Breast epithelium (tissue), 4 donors: ENCODE results near the gene PCP4. TPM values are rescaled to one million over a fixed set of nuclear protein-coding genes. Genes with fewer than 3 reads are reported as not detected.

Source experiments
- DNase-seq, 2 donors: peaks; one replicate each; pipeline ENCODE4 v3.0.0-alpha.2; 2019; ENCODE audit warnings: low spot score in 2 of 2
- H3K27ac ChIP-seq, 2 donors: fragments of 200-600 bp; sonication (generic) in 1 of 2; one replicate each; pipeline ENCODE4 v1.5.1; 2016 to 2019; ENCODE audit warnings: mild to moderate bottlenecking in 1 of 2
- H3K27me3 ChIP-seq, 2 donors: fragments of 200-600 bp; sonication (generic) in 1 of 2; one replicate each; pipeline versions ENCODE4 v1.5.1 to v1.6.0; 2017 to 2019; ENCODE audit warnings: control low read depth in 1 of 2, mild to moderate bottlenecking in 1 of 2
- H3K36me3 ChIP-seq: fragments of 200-600 bp; one replicate; pipeline ENCODE4 v1.5.1; 2019
- H3K4me1 ChIP-seq, 2 donors: fragments of 200-600 bp; sonication (generic); one replicate each; pipeline ENCODE4 v1.5.1; 2016 to 2019; ENCODE audit warnings: control low read depth in 1 of 2
- H3K4me3 ChIP-seq, 3 donors: fragments of 200-600 bp; sonication (generic); 1 replicate in 2 of 3; 2 replicates in 1 of 3; pipeline ENCODE4 v1.5.1; 2016 to 2019; ENCODE audit warnings: mild to moderate bottlenecking in 3 of 3, moderate library complexity in 2 of 3
- H3K9me3 ChIP-seq, 2 donors: fragments of 200-600 bp; sonication (generic) in 1 of 2; one replicate each; pipeline ENCODE4 v1.5.1; 2016 to 2019; ENCODE audit warnings: control low read depth in 1 of 2
- CTCF ChIP-seq, 3 donors: fragments of 450-650 bp; IDR thresholded peaks; one replicate each; pipeline ENCODE4 v1.5.1; 2016 to 2017; ENCODE audit warnings: antibody characterized with exemption in 3 of 3, mild to moderate bottlenecking in 3 of 3, moderate library complexity in 3 of 3
- POLR2A ChIP-seq: fragments of 450-650 bp; IDR thresholded peaks from one replicate; pipeline ENCODE4 v1.6.1; 2016; ENCODE audit warnings: antibody characterized with exemption, mild to moderate bottlenecking, moderate library complexity
- POLR2AphosphoS5 ChIP-seq, 3 donors: sonication (generic); formaldehyde crosslinking; IDR thresholded peaks; one replicate each; pipeline ENCODE4 v1.6.1; 2017; ENCODE audit warnings: antibody characterized with exemption in 3 of 3
- intact Hi-C: fragments of 100-400 bp; cut with DNase I; formaldehyde crosslinking; loops from one replicate; pipeline ENCODE4 v1.15.1; 2023; ENCODE audit warnings: low total_unique reads
- total RNA-seq, 3 donors: library from RNA; depleted of rRNA; stranded (reverse); fragments of >200 nt; gene quantifications; one replicate each; pipeline ENCODE4 v1.1.0, GENCODE V29; 2016

Gene PCP4
- total RNA-seq, 3 donors from 2014 or later: 2.3 TPM; not detected in 1

- no peak for DNase-seq
- Histone ChIP-seq H3K36me3 (no peaks in the 10 kb centered on the region), H3K4me1 (no peaks in the 10 kb centered on the region), H3K4me3 (no peak overlapping the region), H3K9me3 (peaks cover 0 to 34% of the 10 kb centered on the region in 2 donors), H3K27me3 (no peaks in the 10 kb centered on the region), H3K27ac (no peak overlapping the region)
- TF ChIP-seq POLR2A (no peak), CTCF (IDR thresholded peaks at IDR 0.05) (no peak), POLR2AphosphoS5 (IDR thresholded peaks at IDR 0.05) (no peak)
- intact Hi-C loops: no loop called here
Observed at GRCh38 chr21:39961251-39961650, 94.0 kb downstream of the PCP4 start.

- intact Hi-C loops: no loop called here
- no peak overlapping the region for H3K27ac ChIP-seq
- DNase-seq: no peak
- H3K4me1 ChIP-seq: no peaks in the 10 kb centered on the region
- no peaks in the 10 kb centered on the region for H3K27me3 ChIP-seq
- no peaks in the 10 kb centered on the region for H3K36me3 ChIP-seq
- H3K4me3 ChIP-seq: no peak overlapping the region
- H3K9me3 ChIP-seq: peaks cover 0 to 19% of the 10 kb centered on the region in 2 donors
- no peak for TF ChIP-seq CTCF (IDR thresholded peaks at IDR 0.05)
Observed at GRCh38 chr21:39965026-39965425, 97.8 kb downstream of the PCP4 start.

GRCh38 chr21:39966786-39967185 lies 99.5 kb downstream of the PCP4 start:
- no peaks in the 10 kb centered on the region for H3K36me3 ChIP-seq
- DNase-seq: no peak
- TF ChIP-seq POLR2A (no peak), CTCF (IDR thresholded peaks at IDR 0.05) (no peak), POLR2AphosphoS5 (IDR thresholded peaks at IDR 0.05) (no peak)
- H3K4me3 ChIP-seq: no peak overlapping the region
- intact Hi-C loops: no loop called here
- H3K4me1 ChIP-seq: no peaks in the 10 kb centered on the region
- H3K27ac ChIP-seq: no peak overlapping the region
- H3K27me3 ChIP-seq: no peaks in the 10 kb centered on the region
- H3K9me3 ChIP-seq: peaks cover 0 to 3% of the 10 kb centered on the region in 2 donors

- DNase-seq: no peak
- Histone ChIP-seq H3K36me3 (no peaks in the 10 kb centered on the region), H3K9me3 (no peaks in the 10 kb centered on the region), H3K27me3 (no peaks in the 10 kb centered on the region), H3K4me3 (no peak overlapping the region), H3K27ac (no peak overlapping the region), H3K4me1 (no peaks in the 10 kb centered on the region)
- intact Hi-C loops: no loop called here
- TF ChIP-seq POLR2A: no peak
- TF ChIP-seq POLR2AphosphoS5 (IDR thresholded peaks at IDR 0.05): no peak
- TF ChIP-seq CTCF (IDR thresholded peaks at IDR 0.05): no peak
Observed at GRCh38 chr21:39968010-39968409, 100.8 kb downstream of the PCP4 start.

GRCh38 chr21:39969691-39970364 lies 102.6 kb downstream of the PCP4 start:
- Histone ChIP-seq H3K27ac (no peak overlapping the region), H3K4me3 (no peak overlapping the region), H3K9me3 (no peaks in the 10 kb centered on the region), H3K4me1 (no peaks in the 10 kb centered on the region), H3K36me3 (no peaks in the 10 kb centered on the region), H3K27me3 (no peaks in the 10 kb centered on the region)
- intact Hi-C loops: no loop called here
- no peak for DNase-seq
- TF ChIP-seq POLR2AphosphoS5 (IDR thresholded peaks at IDR 0.05) (no peak), POLR2A (no peak), CTCF (IDR thresholded peaks at IDR 0.05) (no peak)
